Stimulated activated CD4-positive, alpha-beta T cell treated with anti-CD3 and anti-CD28 coated beads, Interleukin-1b, Interleukin-23, amount 100 ng/mL, for 1 hour (primary cell): ENCODE results near the gene ACTG2.
"Not testable (repeated sequence)": the region's sequence is repeated elsewhere in the genome, so short reads cannot be mapped to it uniquely, and the experiment has no call there.

Source experiments
- DNase-seq, 2 donors: peaks; one replicate each; pipeline ENCODE4 v3.0.0-alpha.2; 2020; ENCODE audit warnings: low read depth in 2 of 2

The ACTG2 gene

GRCh38 chr2:73937103-73937885, 44.5 kb downstream of the ACTG2 start:
- no peak for DNase-seq

- no peak for DNase-seq
Observed at GRCh38 chr2:73937899-73938298, 45.1 kb downstream of the ACTG2 start.

- no peak for DNase-seq
Observed at GRCh38 chr2:73938718-73939352, 46.0 kb downstream of the ACTG2 start.

- DNase-seq = no peak
Observed at GRCh38 chr2:73939419-73939818, 46.6 kb downstream of the ACTG2 start.

- DNase-seq = not testable (repeated sequence)
Observed at GRCh38 chr2:73940066-73940465, 47.3 kb downstream of the ACTG2 start.

GRCh38 chr2:73942664-73943063, 49.9 kb downstream of the ACTG2 start:
- DNase-seq = no peak

- no peak for DNase-seq
Observed at GRCh38 chr2:73944714-73945113, 51.9 kb downstream of the ACTG2 start.

GRCh38 chr2:73946215-73946614, 53.4 kb downstream of the ACTG2 start:
- no peak for DNase-seq

- DNase-seq = no peak
Observed at GRCh38 chr2:73946666-73947065, 53.9 kb downstream of the ACTG2 start.

GRCh38 chr2:73947412-73948018, 54.7 kb downstream of the ACTG2 start:
- DNase-seq = no peak

GRCh38 chr2:73949802-73950201, 57.0 kb downstream of the ACTG2 start:
- DNase-seq = no peak

- DNase-seq = no peak
Observed at GRCh38 chr2:73952499-73953446, 60.0 kb downstream of the ACTG2 start.

- no peak for DNase-seq
Observed at GRCh38 chr2:73956218-73956865, 63.5 kb downstream of the ACTG2 start.

GRCh38 chr2:73961274-73961673, 68.5 kb downstream of the ACTG2 start:
- no peak for DNase-seq

GRCh38 chr2:73961823-73962615, 69.2 kb downstream of the ACTG2 start:
- no peak for DNase-seq

- no peak for DNase-seq
Observed at GRCh38 chr2:73962798-73963197, 70.0 kb downstream of the ACTG2 start.

GRCh38 chr2:73963385-73964120, 70.7 kb downstream of the ACTG2 start:
- no peak for DNase-seq

- DNase-seq = no peak
Observed at GRCh38 chr2:73964223-73964622, 71.4 kb downstream of the ACTG2 start.

GRCh38 chr2:73965053-73965452, 72.2 kb downstream of the ACTG2 start:
- no peak for DNase-seq
